GM18951 (cell line): ENCODE results near the gene TRIO.

ENCODE experiments used
- POLR2A ChIP-seq: IDR thresholded peaks from 4 replicates; pipeline ENCODE4 v1.6.1; 2011; ENCODE audit warnings: mild to moderate bottlenecking; ENCODE audit not compliant: insufficient read length, insufficient read depth; ENCODE audit errors: extremely low read depth
- in situ Hi-C: fragments of 300-500 bp; cut with MboI; formaldehyde crosslinking; loops from one replicate; pipeline ENCODE4 v1.12.0; 2022; ENCODE audit warnings: low sequenced_read_pairs, mixed read lengths, inconsistent platforms; ENCODE audit not compliant: unreplicated experiment

TRIO gene

DNA sequence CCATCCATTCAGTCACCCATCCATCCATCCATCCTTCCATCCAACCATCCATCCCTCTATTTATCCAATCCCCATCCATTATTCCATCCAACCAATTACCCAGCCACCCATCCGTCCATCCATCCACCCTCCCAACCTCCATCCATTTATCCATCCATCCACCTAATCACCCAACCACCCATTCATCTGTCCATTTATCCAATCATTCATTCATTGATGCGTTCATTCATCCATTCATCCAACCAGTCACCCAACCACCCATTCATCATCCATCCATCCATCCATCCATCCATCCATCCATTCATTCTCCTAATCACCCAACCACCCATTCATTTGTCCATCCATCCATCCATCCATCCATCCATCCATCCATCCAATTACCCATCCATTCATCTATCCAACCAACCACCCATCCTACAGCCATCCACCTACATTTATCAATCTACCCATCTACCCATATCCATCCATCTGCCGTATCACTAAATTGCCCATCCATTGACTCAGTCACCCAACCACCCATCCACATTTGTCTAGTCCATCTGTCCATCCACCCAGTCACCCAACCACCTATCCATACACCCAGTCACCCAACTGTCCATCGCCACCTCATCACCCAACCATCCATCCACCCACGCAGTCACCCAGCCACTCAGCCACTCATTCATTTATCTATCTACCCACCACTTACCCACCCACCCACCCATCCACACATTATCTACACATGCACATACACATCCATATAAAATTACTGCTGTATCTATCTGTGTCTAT is 165.4 kb downstream of the TRIO start:
- no peak for TF ChIP-seq POLR2A
- in situ Hi-C loops = no loop called here

DNA sequence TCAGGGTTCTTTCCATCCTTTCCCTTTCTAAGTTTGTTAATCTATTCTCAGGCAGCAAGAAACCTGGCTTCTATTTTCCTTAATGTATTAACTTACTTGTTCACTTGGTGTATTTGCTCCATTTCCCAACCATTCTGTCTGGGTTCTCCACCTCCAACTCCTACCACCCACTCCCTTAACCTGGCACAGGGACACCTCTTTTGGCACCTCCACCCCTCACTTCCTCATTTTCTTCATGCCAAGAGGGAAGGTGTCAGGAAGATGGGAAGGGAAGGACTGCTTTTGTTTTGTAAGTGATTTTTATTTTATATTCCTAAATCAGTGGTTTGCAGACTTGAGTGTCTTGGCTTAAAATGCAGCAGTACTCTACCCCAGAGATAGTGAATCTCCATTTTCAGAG is 166.1 kb downstream of the TRIO start:
- in situ Hi-C loops = no loop called here
- no peak for TF ChIP-seq POLR2A

DNA sequence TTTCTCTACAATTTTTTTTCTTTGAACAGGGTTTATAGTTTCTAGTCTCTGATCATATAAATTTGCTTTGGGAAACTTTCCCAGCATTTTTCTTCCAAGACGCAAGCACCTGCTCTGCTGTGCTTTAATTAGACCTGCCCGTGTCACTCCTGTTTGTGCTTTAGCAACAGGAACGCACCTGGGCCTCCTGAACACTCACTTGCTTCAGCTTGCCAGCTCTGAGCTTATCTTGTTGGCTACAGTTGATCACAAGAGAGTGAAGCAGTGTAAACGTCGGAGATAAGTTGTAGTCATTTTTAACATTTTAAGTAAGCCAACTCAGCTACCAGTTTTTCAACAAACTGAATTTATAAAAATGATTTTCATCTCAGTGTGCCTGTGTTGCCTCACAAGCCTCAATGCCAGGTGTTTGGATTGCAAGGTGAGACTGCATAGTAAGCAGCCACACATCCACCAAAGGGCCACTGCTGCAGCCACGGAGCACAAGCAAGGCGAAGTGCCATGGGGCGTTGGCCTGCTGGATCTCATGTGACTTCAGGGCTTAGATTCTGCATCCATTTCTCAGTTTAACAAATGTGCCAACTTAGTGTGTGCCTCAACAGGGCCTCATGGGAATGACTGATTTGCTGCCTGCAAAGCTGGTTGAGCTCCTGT is 166.9 kb downstream of the TRIO start:
- in situ Hi-C loops = no loop called here
- TF ChIP-seq POLR2A = no peak

DNA sequence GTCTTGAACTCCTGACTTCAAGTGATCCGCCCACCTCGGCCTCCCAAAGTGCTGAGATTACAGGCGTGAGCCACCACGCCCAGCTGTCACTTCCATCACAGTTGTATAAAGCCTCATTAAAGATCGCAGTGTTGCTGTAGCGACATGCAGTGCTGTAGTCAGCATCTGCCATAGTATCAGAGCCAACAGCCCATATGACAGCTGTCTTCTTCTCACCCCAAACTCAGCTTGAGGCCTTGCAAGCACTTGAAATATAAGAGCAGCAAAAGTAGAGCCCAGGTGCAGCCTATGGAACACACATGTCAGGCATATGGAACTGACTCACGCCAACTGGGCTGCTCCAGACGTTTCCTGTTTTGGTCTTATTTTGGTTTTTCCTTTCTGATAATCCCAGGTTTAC is 167.8 kb downstream of the TRIO start:
- in situ Hi-C loops = no loop called here
- no peak for TF ChIP-seq POLR2A

DNA sequence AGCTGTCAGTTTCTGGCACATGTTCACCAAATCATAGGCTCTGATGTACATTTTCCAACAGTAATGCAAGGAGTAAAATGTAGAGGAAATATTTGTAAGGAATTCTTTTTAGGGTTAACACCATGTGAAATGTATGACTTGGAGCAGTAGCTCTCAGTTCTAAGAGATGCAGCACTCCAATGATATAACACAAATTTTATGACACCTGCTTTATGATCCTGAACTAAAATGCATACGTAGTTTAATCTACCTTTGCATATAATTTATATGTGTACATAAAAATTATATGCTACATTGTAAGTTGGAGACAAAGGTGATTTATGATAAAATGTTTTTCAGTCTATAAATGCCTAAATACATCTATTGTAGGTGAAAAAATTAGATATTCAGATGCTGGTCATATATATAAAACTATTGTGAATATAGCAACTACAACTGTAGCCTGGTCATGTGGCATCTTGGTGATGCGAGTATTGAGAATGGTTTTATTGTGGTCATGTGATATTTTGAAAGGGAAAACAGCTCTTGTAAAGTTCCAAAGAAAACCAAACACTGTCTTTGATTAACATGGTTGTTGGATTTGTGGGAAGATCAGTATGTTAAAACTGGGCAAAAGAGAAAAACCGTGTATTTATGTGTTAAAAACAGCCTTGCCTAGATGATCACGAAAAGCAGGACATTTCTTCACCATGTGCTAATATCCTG is 171.0 kb downstream of the TRIO start:
- TF ChIP-seq POLR2A = no peak

DNA sequence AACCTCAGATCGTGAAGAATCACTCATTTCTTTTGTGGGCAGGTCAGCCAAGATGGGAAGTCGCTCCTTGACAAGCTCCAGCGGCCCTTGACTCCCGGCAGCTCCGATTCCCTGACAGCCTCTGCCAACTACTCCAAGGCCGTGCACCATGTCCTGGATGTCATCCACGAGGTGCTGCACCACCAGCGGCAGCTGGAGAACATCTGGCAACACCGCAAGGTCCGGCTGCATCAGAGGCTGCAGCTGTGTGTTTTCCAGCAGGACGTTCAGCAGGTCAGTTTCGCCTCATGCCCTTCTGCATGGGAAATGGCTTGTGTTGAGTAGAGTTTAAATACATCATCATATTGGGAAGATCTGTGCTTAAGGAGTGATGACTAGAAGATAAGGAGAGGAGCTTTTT is 173.3 kb downstream of the TRIO start:
- no peak for TF ChIP-seq POLR2A
- in situ Hi-C loops = no loop called here

More for the DNA sequence above, 171.0 kb downstream of the TRIO start:
- in situ Hi-C loops = no loop called here

DNA sequence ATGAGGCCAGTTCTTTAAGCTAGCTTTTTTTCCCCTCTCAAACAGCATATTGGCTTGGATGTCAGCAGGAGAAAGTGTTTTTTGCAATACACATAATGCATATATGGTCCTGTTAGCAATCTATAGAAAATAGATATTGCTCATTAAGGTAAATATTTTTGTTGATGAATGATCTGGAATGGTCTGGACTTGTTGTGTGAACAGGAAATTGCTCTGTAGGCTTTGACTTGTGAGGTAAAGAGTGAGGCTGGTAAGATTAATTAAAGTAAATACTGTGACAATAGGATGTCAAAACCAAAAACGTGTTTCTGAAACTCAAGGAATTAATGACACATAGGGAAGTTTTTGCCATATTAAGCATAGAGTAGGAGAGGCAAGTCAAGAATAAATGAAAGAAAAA is 176.0 kb downstream of the TRIO start:
- in situ Hi-C loops = no loop called here

DNA sequence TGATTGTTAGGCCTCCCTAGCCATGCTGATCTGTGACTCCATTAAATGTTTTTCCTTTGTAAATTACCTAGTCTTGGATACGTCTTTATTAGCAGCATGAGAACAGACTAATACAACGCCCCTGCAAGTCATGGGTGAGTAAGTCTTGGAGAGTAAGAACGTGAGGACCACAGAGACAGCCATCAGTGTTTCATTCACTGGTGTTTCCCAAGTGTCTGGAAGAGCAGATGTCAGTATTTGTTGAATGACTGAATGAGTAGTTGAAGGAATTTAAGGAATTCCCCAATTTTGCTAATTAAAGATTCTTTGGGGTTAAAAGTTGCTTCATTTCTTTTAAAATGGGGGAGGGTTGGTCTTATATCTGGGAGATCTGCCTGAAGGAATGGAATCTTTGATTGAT is 178.8 kb downstream of the TRIO start:
- TF ChIP-seq POLR2A = no peak

More for the DNA sequence above, 176.0 kb downstream of the TRIO start:
- no peak for TF ChIP-seq POLR2A

DNA sequence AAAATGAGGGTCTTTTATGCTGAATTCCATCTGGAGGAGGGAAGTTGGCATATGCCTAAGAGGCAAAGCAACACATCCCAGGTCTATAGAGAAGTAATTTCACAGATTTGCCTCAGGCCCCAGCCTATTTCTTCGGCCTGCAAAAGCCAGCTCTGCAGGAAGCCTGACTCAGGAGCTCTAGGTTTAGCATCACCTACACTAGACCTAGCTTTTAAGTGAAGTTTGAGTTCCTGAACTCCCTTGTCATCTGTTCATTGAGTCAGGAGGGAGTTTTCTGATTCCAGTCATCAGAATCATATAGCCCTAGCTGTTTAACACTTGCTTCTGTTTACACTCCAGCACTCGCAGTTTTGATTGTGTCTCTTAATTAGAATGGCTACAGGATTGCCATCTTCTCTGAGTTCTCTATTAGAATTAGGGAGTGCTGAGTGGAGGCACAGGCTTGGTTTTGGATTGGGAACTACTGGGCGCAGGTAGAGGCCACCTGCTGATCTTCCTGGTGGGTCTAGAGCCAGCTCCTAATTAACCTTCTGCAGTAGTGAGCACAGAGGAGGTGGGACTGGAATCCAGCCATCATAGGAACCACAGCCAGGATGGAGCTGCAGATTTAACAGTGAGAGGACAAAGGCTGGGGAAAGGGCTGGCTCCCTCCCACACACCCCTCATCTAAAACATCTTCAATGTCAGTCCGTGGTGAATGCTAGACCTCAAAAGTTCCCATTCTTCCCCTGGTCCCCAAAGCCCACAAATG is 179.5 kb downstream of the TRIO start:
- in situ Hi-C loops = no loop called here

More for the DNA sequence above, 178.8 kb downstream of the TRIO start:
- in situ Hi-C loops = no loop called here

DNA sequence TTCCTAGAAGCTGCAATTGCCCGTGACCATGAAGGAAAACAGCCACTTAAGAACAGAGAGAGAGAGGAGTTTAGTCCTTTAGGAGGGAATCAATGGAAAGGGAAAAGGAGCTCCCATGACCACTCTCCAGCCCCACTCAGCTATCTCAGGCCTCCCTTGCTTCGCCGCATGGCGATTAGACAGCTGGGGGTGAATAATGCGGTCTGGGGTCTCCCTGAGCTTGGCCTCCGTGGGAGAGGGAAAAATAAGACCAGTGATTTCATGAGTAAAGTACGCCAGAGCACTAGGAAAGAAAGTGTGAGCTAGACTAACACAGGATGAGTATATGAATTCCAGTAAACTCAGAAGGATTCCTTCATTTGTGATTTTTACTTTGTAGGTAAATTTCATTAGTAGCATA is 180.3 kb downstream of the TRIO start:
- TF ChIP-seq POLR2A = no peak
- in situ Hi-C loops = no loop called here

More for the DNA sequence above, 179.5 kb downstream of the TRIO start:
- TF ChIP-seq POLR2A = no peak

DNA sequence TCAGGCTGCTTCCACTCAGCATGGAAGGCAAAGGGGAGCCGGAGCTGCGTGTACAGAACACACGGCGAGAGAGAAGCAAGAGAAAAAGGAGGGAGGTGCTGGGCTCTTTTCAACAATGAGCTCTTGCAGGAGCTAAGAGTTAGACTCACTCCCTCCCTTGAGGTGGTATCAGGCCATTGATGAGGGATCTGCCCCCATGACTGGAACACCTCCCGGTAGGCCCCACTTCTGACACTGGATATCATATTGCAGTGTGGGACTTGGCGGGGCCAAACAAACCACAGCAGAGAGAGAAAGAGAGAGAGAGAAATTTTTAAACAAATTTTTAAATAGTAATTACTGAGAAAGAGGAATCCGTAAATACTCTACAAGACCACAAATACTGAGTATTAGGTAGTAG is 182.2 kb downstream of the TRIO start:
- in situ Hi-C loops = no loop called here
- no peak for TF ChIP-seq POLR2A

DNA sequence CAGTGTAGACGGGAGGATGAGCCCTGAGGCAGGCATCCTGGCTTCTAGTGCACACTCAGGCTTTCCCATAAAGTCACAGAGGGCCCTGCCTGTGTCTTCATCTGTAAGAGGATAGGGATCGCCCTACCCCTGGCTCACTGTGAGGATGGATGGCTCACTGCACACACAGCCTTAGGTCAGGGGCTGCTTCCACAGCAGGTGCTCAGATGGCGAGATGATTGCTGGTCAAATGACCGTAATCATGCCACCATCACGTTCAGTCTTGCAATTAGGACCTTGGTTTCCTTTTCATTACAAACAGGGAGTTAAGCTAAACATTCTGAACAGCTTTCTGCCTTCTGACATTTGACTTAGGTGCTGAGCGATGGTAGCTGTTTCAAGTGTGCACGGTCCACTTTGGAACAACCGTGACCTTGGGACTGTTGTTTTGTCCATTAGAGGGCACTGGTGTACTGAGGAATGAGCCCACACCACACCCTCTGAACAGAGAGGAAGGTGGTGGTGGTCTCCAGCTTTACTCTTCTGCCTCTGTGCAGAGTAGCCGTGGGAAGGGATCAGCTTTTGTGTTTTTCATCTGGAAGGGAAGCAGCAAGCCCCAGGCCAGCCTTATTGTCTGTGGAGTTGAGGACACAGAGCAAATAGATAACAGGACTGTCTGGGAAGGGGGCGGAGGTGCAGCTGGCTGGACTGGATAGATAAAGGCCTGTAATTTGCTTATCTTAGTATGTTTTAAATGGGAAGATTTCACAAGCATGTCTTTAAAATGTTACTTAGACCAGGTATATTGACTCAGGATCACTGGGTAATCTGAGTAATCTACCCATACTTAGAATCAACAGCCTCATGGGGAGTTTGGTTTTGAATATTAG is 183.1 kb downstream of the TRIO start:
- no peak for TF ChIP-seq POLR2A

More for the DNA sequence above, 183.1 kb downstream of the TRIO start:
- in situ Hi-C loops = no loop called here
